Measurements from ENCODE around the gene DOLK. TPM values are rescaled to one million over a fixed set of nuclear protein-coding genes. Genes with fewer than 3 reads are reported as not detected.

The DOLK gene
- total RNA-seq, 1 experiment from 2014 or later = 20.1 TPM

- Histone ChIP-seq H4K8ac (replicated peaks; ENCODE audit: insufficient read length, low read depth, low read length) (no peak overlapping the region), H2AK5ac (ENCODE audit: insufficient read length, low read length) (no peak overlapping the region), H3K79me2 (ENCODE audit: insufficient read depth, low read length) (no peaks in the 10 kb centered on the region), H3K18ac (ENCODE audit: insufficient read length, low read depth, low read length) (no peak overlapping the region), H3K79me1 (ENCODE audit: insufficient read depth, low read depth, low read length, poor library complexity, severe bottlenecking) (no peaks in the 10 kb centered on the region), H2BK120ac (ENCODE audit: low read depth, low read length, poor library complexity, severe bottlenecking) (no peak overlapping the region), H3K23ac (ENCODE audit: insufficient read length, low read depth, low read length) (no peak overlapping the region), H2AFZ (ENCODE audit: low read length) (no peak overlapping the region), H4K91ac (ENCODE audit: insufficient read length, low read depth, low read length) (no peak overlapping the region), H2BK5ac (ENCODE audit: insufficient read length, low read length) (no peak overlapping the region), H3K27me3 (ENCODE audit: insufficient read depth, low read length) (no peaks in the 10 kb centered on the region), H2BK15ac (ENCODE audit: low read depth, low read length) (no peak overlapping the region), H2BK12ac (ENCODE audit: insufficient read length, low read depth, low read length) (no peak overlapping the region), H4K20me1 (ENCODE audit: control insufficient read depth, insufficient read depth, insufficient read length) (no peaks in the 10 kb centered on the region), H3K56ac (ENCODE audit: insufficient read length, low read depth, low read length) (no peak overlapping the region), H2BK20ac (ENCODE audit: low read depth, low read length, poor library complexity, severe bottlenecking) (no peak overlapping the region), H3T11ph (ENCODE audit: low read length) (no peak overlapping the region), H3K27ac (ENCODE audit: insufficient read length, low read depth, low read length) (no peak overlapping the region), H3K9me3 (ENCODE audit: control insufficient read depth, low read depth, low read length) (no peaks in the 10 kb centered on the region), H3K23me2 (ENCODE audit: insufficient read length, low read depth, low read length, poor library complexity, severe bottlenecking) (no peaks in the 10 kb centered on the region), H3K4me2 (ENCODE audit: insufficient read depth, insufficient read length, low read length) (no peak overlapping the region), H3K4me1 (ENCODE audit: insufficient read depth, low read length) (no peaks in the 10 kb centered on the region), H3K14ac (ENCODE audit: insufficient read depth, low read length) (no peak overlapping the region), H3K4ac (ENCODE audit: low read depth, low read length) (no peak overlapping the region), H4K5ac (ENCODE audit: insufficient read length, low read depth, low read length) (no peak overlapping the region), H3K9ac (ENCODE audit: extremely low read depth, insufficient read length, low read length) (no peak overlapping the region)
- WGBS (ENCODE audit: extremely low coverage, insufficient read length, low lambda C conversion rate) = no CpG with 5 or more reads among the region's 12 CpGs
- Mint-ChIP-seq H3K4me1 (peaks cover 2 to 5% of the 10 kb centered on the region in 2 experiments), H3K27ac (no peak overlapping the region; a peak in 2 of 7 replicates), H3K27me3 (ENCODE audit: low read depth) (peaks cover under 1% of the 10 kb centered on the region; the same call in 1 of the 2 replicates), H3K9me3 (no peaks in the 10 kb centered on the region), H3K36me3 (ENCODE audit: insufficient read depth in 1 of 3, low read depth in 3 of 3) (peaks cover 6 to 8% (median 7%) of the 10 kb centered on the region in 3 experiments; a peak in 6 of 7 replicates), H3K4me3 (no peak overlapping the region)
- TF ChIP-seq CTCF (conservative IDR thresholded peaks at IDR 0.05) = no peak
- no peak for DNase-seq
Observed at GRCh38 chr9:128940946-128941755, 6.3 kb downstream of the DOLK start.
